Breast epithelium (tissue), 4 donors: Measurements from ENCODE around the gene TYK2. TPM values are rescaled to one million over a fixed set of nuclear protein-coding genes. Genes with fewer than 3 reads are reported as not detected.
"Not testable (repeated sequence)": the region's sequence is repeated elsewhere in the genome, so short reads cannot be mapped to it uniquely, and the experiment has no call there.

Experiments used
- DNase-seq, 2 donors: peaks; one replicate each; pipeline ENCODE4 v3.0.0-alpha.2; 2019; ENCODE audit warnings: low spot score in 2 of 2
- H3K27ac ChIP-seq, 2 donors: fragments of 200-600 bp; sonication (generic) in 1 of 2; one replicate each; pipeline ENCODE4 v1.5.1; 2016 to 2019; ENCODE audit warnings: mild to moderate bottlenecking in 1 of 2
- H3K27me3 ChIP-seq, 2 donors: fragments of 200-600 bp; sonication (generic) in 1 of 2; one replicate each; pipeline versions ENCODE4 v1.5.1 to v1.6.0; 2017 to 2019; ENCODE audit warnings: control low read depth in 1 of 2, mild to moderate bottlenecking in 1 of 2
- H3K36me3 ChIP-seq: fragments of 200-600 bp; one replicate; pipeline ENCODE4 v1.5.1; 2019
- H3K4me1 ChIP-seq, 2 donors: fragments of 200-600 bp; sonication (generic); one replicate each; pipeline ENCODE4 v1.5.1; 2016 to 2019; ENCODE audit warnings: control low read depth in 1 of 2
- H3K4me3 ChIP-seq, 3 donors: fragments of 200-600 bp; sonication (generic); 1 replicate in 2 of 3; 2 replicates in 1 of 3; pipeline ENCODE4 v1.5.1; 2016 to 2019; ENCODE audit warnings: mild to moderate bottlenecking in 3 of 3, moderate library complexity in 2 of 3
- H3K9me3 ChIP-seq, 2 donors: fragments of 200-600 bp; sonication (generic) in 1 of 2; one replicate each; pipeline ENCODE4 v1.5.1; 2016 to 2019; ENCODE audit warnings: control low read depth in 1 of 2
- CTCF ChIP-seq, 3 donors: fragments of 450-650 bp; IDR thresholded peaks; one replicate each; pipeline ENCODE4 v1.5.1; 2016 to 2017; ENCODE audit warnings: antibody characterized with exemption in 3 of 3, mild to moderate bottlenecking in 3 of 3, moderate library complexity in 3 of 3
- POLR2A ChIP-seq: fragments of 450-650 bp; IDR thresholded peaks from one replicate; pipeline ENCODE4 v1.6.1; 2016; ENCODE audit warnings: antibody characterized with exemption, mild to moderate bottlenecking, moderate library complexity
- POLR2AphosphoS5 ChIP-seq, 3 donors: sonication (generic); formaldehyde crosslinking; IDR thresholded peaks; one replicate each; pipeline ENCODE4 v1.6.1; 2017; ENCODE audit warnings: antibody characterized with exemption in 3 of 3
- intact Hi-C: fragments of 100-400 bp; cut with DNase I; formaldehyde crosslinking; loops from one replicate; pipeline ENCODE4 v1.15.1; 2023; ENCODE audit warnings: low total_unique reads
- total RNA-seq, 3 donors: library from RNA; depleted of rRNA; stranded (reverse); fragments of >200 nt; gene quantifications; one replicate each; pipeline ENCODE4 v1.1.0, GENCODE V29; 2016

TYK2 gene
- total RNA-seq, 3 donors from 2014 or later = 61.6 to 109 (median 104) TPM

- Histone ChIP-seq H3K4me3 (no peak overlapping the region), H3K27ac (no peak overlapping the region), H3K9me3 (no peaks in the 10 kb centered on the region), H3K4me1 (no peaks in the 10 kb centered on the region), H3K27me3 (no peaks in the 10 kb centered on the region), H3K36me3 (no peaks in the 10 kb centered on the region)
- DNase-seq = no peak
- intact Hi-C loops = no loop called here
- TF ChIP-seq POLR2AphosphoS5 (IDR thresholded peaks at IDR 0.05) (no peak), POLR2A (no peak), CTCF (IDR thresholded peaks at IDR 0.05) (no peak)
Observed at GRCh38 chr19:10374931-10375330, 5.4 kb downstream of the TYK2 start.

GRCh38 chr19:10372690-10373089, 7.7 kb downstream of the TYK2 start:
- H3K36me3 ChIP-seq = no peaks in the 10 kb centered on the region
- intact Hi-C loops = no loop called here
- no peak overlapping the region for H3K4me3 ChIP-seq
- H3K27me3 ChIP-seq = no peaks in the 10 kb centered on the region
- H3K4me1 ChIP-seq = no peaks in the 10 kb centered on the region
- H3K9me3 ChIP-seq = no peaks in the 10 kb centered on the region
- H3K27ac ChIP-seq = no peak overlapping the region
- no peak for DNase-seq
- no peak for TF ChIP-seq CTCF (IDR thresholded peaks at IDR 0.05)

- H3K4me3 ChIP-seq = no peak overlapping the region
- no peaks in the 10 kb centered on the region for H3K27me3 ChIP-seq
- no peaks in the 10 kb centered on the region for H3K9me3 ChIP-seq
- intact Hi-C loops = no loop called here
- peaks cover 6% of the 10 kb centered on the region for H3K36me3 ChIP-seq
- H3K27ac ChIP-seq = no peak overlapping the region
- no peaks in the 10 kb centered on the region for H3K4me1 ChIP-seq
- TF ChIP-seq CTCF (IDR thresholded peaks at IDR 0.05) (no peak), POLR2A (no peak), POLR2AphosphoS5 (IDR thresholded peaks at IDR 0.05) (no peak)
- DNase-seq = no peak
Observed at GRCh38 chr19:10368101-10368803, 12.1 kb downstream of the TYK2 start.

- H3K4me1 ChIP-seq, DNase-seq, H3K4me3 ChIP-seq, H3K36me3 ChIP-seq, intact Hi-C loops, H3K9me3 ChIP-seq, H3K27ac ChIP-seq, H3K27me3 ChIP-seq: not testable (repeated sequence)
Observed at GRCh38 chr19:10366950-10367512, 13.3 kb downstream of the TYK2 start.

- intact Hi-C loops = no loop called here
- Histone ChIP-seq H3K27ac (no peak overlapping the region), H3K4me1 (no peaks in the 10 kb centered on the region), H3K36me3 (peaks cover 6% of the 10 kb centered on the region), H3K4me3 (no peak overlapping the region), H3K9me3 (no peaks in the 10 kb centered on the region), H3K27me3 (no peaks in the 10 kb centered on the region)
- no peak for TF ChIP-seq POLR2AphosphoS5 (IDR thresholded peaks at IDR 0.05)
- no peak for TF ChIP-seq POLR2A
- no peak for TF ChIP-seq CTCF (IDR thresholded peaks at IDR 0.05)
- DNase-seq = no peak
Observed at GRCh38 chr19:10365518-10365917, 14.9 kb downstream of the TYK2 start.
